Osteoblast (primary cell): Measurements from ENCODE around the gene SLC45A1. TPM values are rescaled to one million over a fixed set of nuclear protein-coding genes. Genes with fewer than 3 reads are reported as not detected.

ENCODE experiments used
- DNase-seq: peaks from one replicate; pipeline ENCODE4 v3.0.0; 2011; ENCODE audit warnings: low spot score, mixed read lengths; ENCODE audit not compliant: insufficient read length; ENCODE audit errors: missing footprints
- H2AFZ ChIP-seq: 2 replicates; pipeline ENCODE4 v1.6.0; 2011; ENCODE audit warnings: mild to moderate bottlenecking, low read length
- H3K27ac ChIP-seq: 2 replicates; pipeline ENCODE4 v1.5.1; 2011; ENCODE audit warnings: mild to moderate bottlenecking, low read depth, low read length, moderate library complexity
- H3K27me3 ChIP-seq: 2 replicates; pipeline ENCODE4 v1.6.0; 2012; ENCODE audit warnings: mild to moderate bottlenecking, control low read depth, inconsistent platforms, low read length, moderate library complexity; ENCODE audit not compliant: insufficient read depth
- H3K36me3 ChIP-seq: 2 replicates; pipeline ENCODE4 v1.5.1; 2011; ENCODE audit warnings: mild to moderate bottlenecking, low read length, control low read depth, moderate library complexity; ENCODE audit not compliant: insufficient read depth
- H3K4me1 ChIP-seq: 2 replicates; pipeline ENCODE4 v1.5.1; 2011; ENCODE audit warnings: mild to moderate bottlenecking, low read length, control low read depth, moderate library complexity; ENCODE audit not compliant: insufficient read depth
- H3K4me2 ChIP-seq: 2 replicates; pipeline ENCODE4 v1.6.0; 2011; ENCODE audit warnings: mild to moderate bottlenecking, low read length; ENCODE audit not compliant: insufficient read depth
- H3K4me3 ChIP-seq: fragments of 200-600 bp; sonication (generic); 3 replicates; pipeline ENCODE4 v1.5.1; 2012; ENCODE audit warnings: mild to moderate bottlenecking, low read length, inconsistent platforms; ENCODE audit not compliant: insufficient read depth
- H3K79me2 ChIP-seq: 2 replicates; pipeline ENCODE4 v1.6.0; 2012; ENCODE audit warnings: mild to moderate bottlenecking, low read length, control low read depth, inconsistent platforms; ENCODE audit not compliant: insufficient read depth
- H3K9me3 ChIP-seq: 2 replicates; pipeline ENCODE4 v1.5.1; 2011; ENCODE audit warnings: low read depth, low read length, control low read depth
- H4K20me1 ChIP-seq: 2 replicates; pipeline ENCODE4 v1.6.0; 2012; ENCODE audit warnings: mild to moderate bottlenecking, low read length, control low read depth; ENCODE audit not compliant: insufficient read depth
- CTCF ChIP-seq: IDR thresholded peaks from 2 replicates; pipeline ENCODE4 v1.5.1; 2011; ENCODE audit warnings: mild to moderate bottlenecking, low read depth, low read length, moderate library complexity; ENCODE audit errors: extremely low read depth
- total RNA-seq: library from RNA; depleted of rRNA; stranded (reverse); fragments of >200 nt; gene quantifications from 2 replicates; pipeline ENCODE4 v1.2.3, GENCODE V29; 2012

Gene SLC45A1
- total RNA-seq, 1 donor, result 1.8 TPM

- no peak overlapping the region for H2AFZ ChIP-seq
- no peaks in the 10 kb centered on the region for H3K27me3 ChIP-seq
- H3K4me1 ChIP-seq, result no peaks in the 10 kb centered on the region
- H3K9me3 ChIP-seq, result no peaks in the 10 kb centered on the region
- H3K4me3 ChIP-seq, result no peak overlapping the region
- peaks cover 16% of the 10 kb centered on the region for H4K20me1 ChIP-seq
- peak; percentile 64 for DNase-seq
- no peak for TF ChIP-seq CTCF
- no peak overlapping the region for H3K4me2 ChIP-seq
- peaks cover 36% of the 10 kb centered on the region for H3K36me3 ChIP-seq
- H3K79me2 ChIP-seq, result no peaks in the 10 kb centered on the region
- no peak overlapping the region for H3K27ac ChIP-seq
Observed at GRCh38 chr1:8350914-8351684, 33.2 kb downstream of the SLC45A1 start.

- peak; percentile 55 for TF ChIP-seq CTCF
- Histone ChIP-seq H4K20me1 (peaks cover 16% of the 10 kb centered on the region), H3K36me3 (peaks cover 42% of the 10 kb centered on the region), H3K4me3 (no peak overlapping the region), H3K27ac (no peak overlapping the region), H3K4me2 (no peak overlapping the region), H3K79me2 (no peaks in the 10 kb centered on the region), H3K27me3 (no peaks in the 10 kb centered on the region), H3K4me1 (no peaks in the 10 kb centered on the region), H3K9me3 (no peaks in the 10 kb centered on the region), H2AFZ (no peak overlapping the region)
- peak; percentile 84 for DNase-seq
Observed at GRCh38 chr1:8351693-8352470, 34.0 kb downstream of the SLC45A1 start.

- Histone ChIP-seq H3K36me3 (peaks cover 44% of the 10 kb centered on the region), H2AFZ (no peak overlapping the region), H4K20me1 (peaks cover 16% of the 10 kb centered on the region), H3K79me2 (peaks cover 2% of the 10 kb centered on the region), H3K9me3 (no peaks in the 10 kb centered on the region), H3K4me1 (no peaks in the 10 kb centered on the region), H3K27ac (peak overlapping the region; percentile 41), H3K4me2 (no peak overlapping the region), H3K4me3 (no peak overlapping the region), H3K27me3 (no peaks in the 10 kb centered on the region)
- peak; percentile 81 for DNase-seq
- no peak for TF ChIP-seq CTCF
Observed at GRCh38 chr1:8352471-8352845, 34.5 kb downstream of the SLC45A1 start.
